Smooth muscle cell of the pulmonary artery (primary cell): ENCODE data around the gene COLQ. TPM values are rescaled to one million over a fixed set of nuclear protein-coding genes. Genes with fewer than 3 reads are reported as not detected.

Source experiments
- total RNA-seq: library from RNA; depleted of rRNA; stranded (reverse); fragments of >200 nt; gene quantifications from 2 replicates; pipeline ENCODE4 v1.2.3, GENCODE V29; 2014

COLQ gene
- 0.36 and 1.3 TPM in 2 replicates for total RNA-seq

GRCh38 chr3:15521573-15521965 lies at the start of gene COLQ:
Gene COLQ (minus strand): TSS chr3:15521706. CDS start chr3:15521625, 81 bp downstream.

DNA sequence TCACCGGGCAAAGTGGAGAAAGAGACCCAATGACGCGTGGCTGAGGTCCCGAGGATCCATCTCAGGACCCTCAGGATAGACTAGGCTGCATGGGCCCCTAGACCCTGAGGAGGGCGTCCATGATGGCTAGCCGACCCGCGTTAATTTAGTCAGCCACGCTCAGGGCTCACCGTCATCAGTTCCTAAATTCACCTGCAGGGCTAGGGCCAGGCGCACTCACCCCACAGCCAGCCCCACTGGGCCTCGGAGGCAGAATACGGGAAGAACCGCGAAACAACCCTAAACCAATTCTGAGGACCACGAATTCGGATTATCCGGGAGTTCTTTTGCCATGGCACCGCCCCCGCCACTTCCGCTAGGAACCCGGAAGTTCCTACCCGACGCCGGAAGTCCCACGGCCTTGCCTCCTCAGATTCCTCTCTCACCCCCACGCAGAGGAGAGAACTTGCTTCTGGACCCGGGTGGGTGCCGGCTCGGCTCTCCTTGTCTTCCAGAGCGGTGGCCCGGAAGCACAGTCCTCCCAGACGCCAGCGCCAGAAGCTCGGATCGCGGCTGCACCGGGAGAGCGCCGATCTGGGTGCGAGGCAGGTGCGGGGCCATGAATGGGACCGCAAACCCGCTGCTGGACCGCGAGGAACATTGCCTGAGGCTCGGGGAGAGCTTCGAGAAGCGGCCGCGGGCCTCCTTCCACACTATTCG lies 94.2 kb downstream of the COLQ start, which contains the start of the genes EAF1 and METTL6:
TSS of gene EAF1 (plus strand) at position 417 of the 699 bp plus-strand sequence. CDS start at position 599, 182 bp downstream.
TSS of gene METTL6 (minus strand) at position 363 of the 699 bp plus-strand sequence. CDS start 1,033 bp downstream, outside the sequence.

Other genes with a start within 250 kb of the COLQ start
- gene SH3BP5, start 189.1 kb downstream of the COLQ start, total RNA-seq, result 21.7 and 33.0 TPM in 2 replicates
- gene METTL6, start 94.2 kb downstream of the COLQ start, total RNA-seq, result 23.4 and 36.6 TPM in 2 replicates
- 22.1 and 28.6 TPM in 2 replicates for gene EAF1, start 94.1 kb downstream of the COLQ start, total RNA-seq
- 20.0 and 21.5 TPM in 2 replicates for gene HACL1, start 79.9 kb upstream of the COLQ start, total RNA-seq
- gene BTD, start 80.0 kb upstream of the COLQ start, total RNA-seq, result 38.2 and 42.4 TPM in 2 replicates